OCI-LY1 (cell line): ENCODE data around the gene PARD3B.

Experiments used
- H2AFZ ChIP-seq: fragments of 200-600 bp; sonication (generic), shearing (Covaris generic); 2 replicates; pipeline ENCODE4 v1.6.0; 2014; ENCODE audit warnings: antibody characterized with exemption, mild to moderate bottlenecking, low read length
- H3F3A ChIP-seq: fragments of 200-600 bp; sonication (generic), shearing (Covaris generic); 2 replicates; pipeline ENCODE4 v1.6.0; 2014; ENCODE audit warnings: mild to moderate bottlenecking, antibody characterized with exemption, low read length, moderate library complexity; ENCODE audit not compliant: insufficient read depth
- H3K27ac ChIP-seq: fragments of 200-600 bp; sonication (generic); 2 replicates; pipeline ENCODE4 v1.5.1; 2014; ENCODE audit warnings: low read length, mixed run types, mild to moderate bottlenecking, low read depth; ENCODE audit not compliant: poor library complexity, severe bottlenecking
- H3K27me3 ChIP-seq: fragments of 200-600 bp; sonication (generic); 2 replicates; pipeline ENCODE4 v1.6.0; 2014; ENCODE audit warnings: antibody characterized with exemption, mild to moderate bottlenecking, low read length, moderate library complexity; ENCODE audit not compliant: insufficient read depth
- H3K36me3 ChIP-seq: fragments of 200-600 bp; sonication (generic); 2 replicates; pipeline ENCODE4 v1.6.1; 2014; ENCODE audit warnings: mild to moderate bottlenecking, antibody characterized with exemption, low read length, moderate library complexity, mixed read lengths; ENCODE audit not compliant: insufficient read depth
- H3K4me1 ChIP-seq: fragments of 200-600 bp; sonication (generic); 2 replicates; pipeline ENCODE4 v1.5.1; 2014; ENCODE audit warnings: mild to moderate bottlenecking, low read length, moderate library complexity; ENCODE audit not compliant: insufficient read depth, severe bottlenecking
- H3K4me2 ChIP-seq: fragments of 200-600 bp; sonication (generic), shearing (Covaris generic); 2 replicates; pipeline ENCODE4 v1.6.1; 2014; ENCODE audit warnings: low read length
- H3K4me3 ChIP-seq: fragments of 200-600 bp; sonication (generic); 2 replicates; pipeline ENCODE4 v1.5.1; 2014; ENCODE audit warnings: low read length, low read depth, mild to moderate bottlenecking, mixed read lengths; ENCODE audit not compliant: poor library complexity, severe bottlenecking
- H3K79me2 ChIP-seq: fragments of 200-600 bp; shearing (Covaris generic); 2 replicates; pipeline ENCODE4 v1.6.1; 2016; ENCODE audit warnings: mixed run types, low read length, mixed read lengths; ENCODE audit not compliant: insufficient read depth
- H3K9ac ChIP-seq: fragments of 200-600 bp; sonication (generic), shearing (Covaris generic); 2 replicates; pipeline ENCODE4 v1.6.1; 2014; ENCODE audit warnings: mild to moderate bottlenecking, low read length, mixed read lengths
- H3K9me2 ChIP-seq: fragments of 200-600 bp; sonication (generic), shearing (Covaris generic); 2 replicates; pipeline ENCODE4 v1.6.1; 2014; ENCODE audit warnings: low read depth, mild to moderate bottlenecking, low read length, mixed read lengths
- H3K9me3 ChIP-seq: fragments of 200-600 bp; shearing (Covaris generic); 2 replicates; pipeline ENCODE4 v1.6.1; 2014; ENCODE audit warnings: low read length, mixed read lengths
- H4K20me1 ChIP-seq: fragments of 200-600 bp; sonication (generic), shearing (Covaris generic); 2 replicates; pipeline ENCODE4 v1.6.0; 2016; ENCODE audit warnings: mild to moderate bottlenecking, low read length; ENCODE audit not compliant: insufficient read depth
- EZH2 ChIP-seq: fragments of 200-600 bp; sonication (generic), shearing (Covaris generic); IDR thresholded peaks from 2 replicates; pipeline ENCODE4 v1.8.0; 2017; ENCODE audit warnings: borderline replicate concordance, mixed run types, mild to moderate bottlenecking, antibody characterized with exemption, low read length, moderate library complexity, mixed read lengths
- TF ChIP-seq, protein P1 (sequence below): fragments of 200-600 bp; sonication (generic), shearing (Covaris generic); IDR thresholded peaks from 2 replicates; pipeline ENCODE4 v1.5.1; 2017; ENCODE audit warnings: mild to moderate bottlenecking, antibody characterized with exemption, low read length, moderate library complexity, mixed read lengths

The PARD3B gene

DNA sequence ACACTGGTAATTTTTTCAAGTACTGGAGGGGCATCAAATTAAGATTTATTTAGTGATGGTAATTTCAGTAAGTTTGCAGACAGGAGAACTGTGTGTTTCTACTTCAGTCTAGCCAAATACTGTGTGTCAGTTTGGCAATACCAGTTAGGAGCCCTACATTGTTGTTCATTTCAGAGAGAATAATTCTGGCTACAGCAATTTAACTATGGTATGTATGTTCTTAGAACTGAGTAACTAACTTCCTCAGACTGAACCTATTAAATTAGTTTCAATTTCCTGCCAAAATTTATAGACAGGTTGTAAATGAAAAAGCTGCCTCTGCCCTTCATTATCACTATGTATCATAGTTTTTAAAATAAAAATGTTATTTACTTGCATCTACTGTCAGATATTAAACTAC lies 332.4 kb downstream of the PARD3B start:
- no peaks in the 10 kb centered on the region for H3K9me2 ChIP-seq
- H4K20me1 ChIP-seq, result no peaks in the 10 kb centered on the region
- no peak overlapping the region for H3K4me2 ChIP-seq
- no peaks in the 10 kb centered on the region for H3K36me3 ChIP-seq
- H3K79me2 ChIP-seq, result no peaks in the 10 kb centered on the region
- no peak overlapping the region for H3K9ac ChIP-seq
- no peaks in the 10 kb centered on the region for H3K9me3 ChIP-seq
- no peak for TF ChIP-seq EZH2
- TF ChIP-seq, protein P1, sequence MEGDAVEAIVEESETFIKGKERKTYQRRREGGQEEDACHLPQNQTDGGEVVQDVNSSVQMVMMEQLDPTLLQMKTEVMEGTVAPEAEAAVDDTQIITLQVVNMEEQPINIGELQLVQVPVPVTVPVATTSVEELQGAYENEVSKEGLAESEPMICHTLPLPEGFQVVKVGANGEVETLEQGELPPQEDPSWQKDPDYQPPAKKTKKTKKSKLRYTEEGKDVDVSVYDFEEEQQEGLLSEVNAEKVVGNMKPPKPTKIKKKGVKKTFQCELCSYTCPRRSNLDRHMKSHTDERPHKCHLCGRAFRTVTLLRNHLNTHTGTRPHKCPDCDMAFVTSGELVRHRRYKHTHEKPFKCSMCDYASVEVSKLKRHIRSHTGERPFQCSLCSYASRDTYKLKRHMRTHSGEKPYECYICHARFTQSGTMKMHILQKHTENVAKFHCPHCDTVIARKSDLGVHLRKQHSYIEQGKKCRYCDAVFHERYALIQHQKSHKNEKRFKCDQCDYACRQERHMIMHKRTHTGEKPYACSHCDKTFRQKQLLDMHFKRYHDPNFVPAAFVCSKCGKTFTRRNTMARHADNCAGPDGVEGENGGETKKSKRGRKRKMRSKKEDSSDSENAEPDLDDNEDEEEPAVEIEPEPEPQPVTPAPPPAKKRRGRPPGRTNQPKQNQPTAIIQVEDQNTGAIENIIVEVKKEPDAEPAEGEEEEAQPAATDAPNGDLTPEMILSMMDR, result no peak
- no peaks in the 10 kb centered on the region for H3K27me3 ChIP-seq
- no peaks in the 10 kb centered on the region for H3F3A ChIP-seq
- H3K4me1 ChIP-seq, result no peaks in the 10 kb centered on the region
- no peak overlapping the region for H3K4me3 ChIP-seq
- H2AFZ ChIP-seq, result no peak overlapping the region
- no peak overlapping the region for H3K27ac ChIP-seq

- no peaks in the 10 kb centered on the region for H3K79me2 ChIP-seq
- no peak overlapping the region for H3K27ac ChIP-seq
- H3K36me3 ChIP-seq, result no peaks in the 10 kb centered on the region
- no peaks in the 10 kb centered on the region for H3K9me2 ChIP-seq
- no peak overlapping the region for H3K4me2 ChIP-seq
- TF ChIP-seq, protein P1, result no peak
- TF ChIP-seq EZH2, result no peak
- H3K4me3 ChIP-seq, result no peak overlapping the region
- H4K20me1 ChIP-seq, result no peaks in the 10 kb centered on the region
- H3K27me3 ChIP-seq, result no peaks in the 10 kb centered on the region
- no peaks in the 10 kb centered on the region for H3K4me1 ChIP-seq
- H3F3A ChIP-seq, result no peaks in the 10 kb centered on the region
- no peak overlapping the region for H2AFZ ChIP-seq
- H3K9me3 ChIP-seq, result no peaks in the 10 kb centered on the region
- H3K9ac ChIP-seq, result no peak overlapping the region
These were observed 335.7 kb downstream of the PARD3B start for GRCh38 chr2:204880928-204881327.

GRCh38 chr2:204881655-204882054 lies 336.4 kb downstream of the PARD3B start:
- no peak overlapping the region for H3K27ac ChIP-seq
- H2AFZ ChIP-seq, result no peak overlapping the region
- H3K4me2 ChIP-seq, result no peak overlapping the region
- no peak overlapping the region for H3K4me3 ChIP-seq
- TF ChIP-seq, protein P1, result no peak
- no peak for TF ChIP-seq EZH2
- no peaks in the 10 kb centered on the region for H3F3A ChIP-seq
- no peak overlapping the region for H3K9ac ChIP-seq
- no peaks in the 10 kb centered on the region for H3K9me2 ChIP-seq
- H3K4me1 ChIP-seq, result no peaks in the 10 kb centered on the region
- H3K27me3 ChIP-seq, result no peaks in the 10 kb centered on the region
- no peaks in the 10 kb centered on the region for H3K36me3 ChIP-seq
- no peaks in the 10 kb centered on the region for H3K79me2 ChIP-seq
- H4K20me1 ChIP-seq, result no peaks in the 10 kb centered on the region
- H3K9me3 ChIP-seq, result no peaks in the 10 kb centered on the region
